ENCODE results near the gene ZSCAN5A.
"Not testable (repeated sequence)": the region's sequence is repeated elsewhere in the genome, so short reads cannot be mapped to it uniquely, and the experiment has no call there.

Gene ZSCAN5A

GRCh38 chr19:56282809-56283208, 31.8 kb downstream of the ZSCAN5A start:
- no peak overlapping the region for H3K27ac ChIP-seq (ENCODE audit: insufficient read depth, low read length, poor library complexity, severe bottlenecking)
- no peaks in the 10 kb centered on the region for H3K9me3 ChIP-seq (ENCODE audit: control insufficient read depth, low read length)
- no peaks in the 10 kb centered on the region for H3K27me3 ChIP-seq (replicated peaks; ENCODE audit: control insufficient read depth, insufficient read depth, low read length, poor library complexity, severe bottlenecking)
- no peak for DNase-seq
- H3K4me1 ChIP-seq (ENCODE audit: control insufficient read depth, insufficient read depth, low read length, poor library complexity, severe bottlenecking): no peaks in the 10 kb centered on the region
- no peaks in the 10 kb centered on the region for H3K36me3 ChIP-seq (ENCODE audit: control insufficient read depth, insufficient read depth, low read length)
- no peak overlapping the region for H3K4me3 ChIP-seq (ENCODE audit: insufficient read depth, low read depth, low read length, poor library complexity, severe bottlenecking)

DNA sequence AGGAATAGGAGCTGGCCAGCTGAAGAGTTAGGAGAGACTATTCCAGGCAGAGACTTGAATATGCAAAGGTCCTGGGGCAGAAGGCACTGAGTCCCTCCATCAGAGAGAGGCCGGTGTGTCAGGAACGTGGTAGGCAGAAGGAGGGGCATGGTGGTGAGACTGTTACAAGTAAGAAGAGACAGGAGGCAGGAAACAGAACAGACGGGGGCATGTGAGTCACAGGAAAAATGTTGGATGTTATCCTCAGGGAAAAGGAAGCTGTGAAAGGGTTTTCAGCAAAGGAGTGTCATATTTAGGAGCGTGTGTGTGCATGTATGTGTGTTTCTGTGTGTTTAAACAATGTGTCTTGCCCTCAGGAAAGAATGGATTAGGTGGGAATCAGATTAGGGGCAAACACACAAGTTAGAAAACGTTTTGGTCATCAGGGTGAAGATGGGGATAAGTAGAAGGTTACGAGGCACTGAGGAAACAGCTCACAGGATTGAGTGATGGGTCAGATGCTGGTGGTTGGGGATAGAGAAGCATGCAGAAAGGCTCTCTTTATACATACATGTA, 41.0 kb downstream of the ZSCAN5A start:
- Histone ChIP-seq H3K4me3 (ENCODE audit: insufficient read depth, low read depth, low read length, poor library complexity, severe bottlenecking) (no peak overlapping the region), H3K27ac (ENCODE audit: insufficient read depth, low read length, poor library complexity, severe bottlenecking) (no peak overlapping the region), H3K4me1 (ENCODE audit: control insufficient read depth, insufficient read depth, low read length, poor library complexity, severe bottlenecking) (no peaks in the 10 kb centered on the region), H3K9me3 (ENCODE audit: control insufficient read depth, low read length) (no peaks in the 10 kb centered on the region), H3K27me3 (replicated peaks; ENCODE audit: control insufficient read depth, insufficient read depth, low read length, poor library complexity, severe bottlenecking) (no peaks in the 10 kb centered on the region), H3K36me3 (ENCODE audit: control insufficient read depth, insufficient read depth, low read length) (no peaks in the 10 kb centered on the region)
- no peak for DNase-seq

- no peak for DNase-seq
- Histone ChIP-seq H3K4me3 (ENCODE audit: insufficient read depth, low read depth, low read length, poor library complexity, severe bottlenecking) (no peak within 1 kb of the TSS), H3K4me1 (ENCODE audit: control insufficient read depth, insufficient read depth, low read length, poor library complexity, severe bottlenecking) (no peaks in the 10 kb centered on the region), H3K36me3 (ENCODE audit: control insufficient read depth, insufficient read depth, low read length) (no peaks in the 10 kb centered on the region), H3K27ac (ENCODE audit: insufficient read depth, low read length, poor library complexity, severe bottlenecking) (no peak within 1 kb of the TSS), H3K27me3 (replicated peaks; ENCODE audit: control insufficient read depth, insufficient read depth, low read length, poor library complexity, severe bottlenecking) (no peaks in the 10 kb centered on the region), H3K9me3 (ENCODE audit: control insufficient read depth, low read length) (no peaks in the 10 kb centered on the region)
Measured at GRCh38 chr19:56272161-56272798, 42.4 kb downstream of the ZSCAN5A start, which contains the start of gene EDDM13. Gene EDDM13, plus strand, starts transcription at chr19:56272748. Its CDS starts 87 bp downstream, at chr19:56272835.

GRCh38 chr19:56271151-56271550, 43.5 kb downstream of the ZSCAN5A start:
- no peak overlapping the region for H3K27ac ChIP-seq (ENCODE audit: insufficient read depth, low read length, poor library complexity, severe bottlenecking)
- DNase-seq: no peak
- no peaks in the 10 kb centered on the region for H3K9me3 ChIP-seq (ENCODE audit: control insufficient read depth, low read length)
- H3K4me3 ChIP-seq (ENCODE audit: insufficient read depth, low read depth, low read length, poor library complexity, severe bottlenecking): no peak overlapping the region
- no peaks in the 10 kb centered on the region for H3K36me3 ChIP-seq (ENCODE audit: control insufficient read depth, insufficient read depth, low read length)
- no peaks in the 10 kb centered on the region for H3K27me3 ChIP-seq (replicated peaks; ENCODE audit: control insufficient read depth, insufficient read depth, low read length, poor library complexity, severe bottlenecking)
- H3K4me1 ChIP-seq (ENCODE audit: control insufficient read depth, insufficient read depth, low read length, poor library complexity, severe bottlenecking): no peaks in the 10 kb centered on the region

DNA sequence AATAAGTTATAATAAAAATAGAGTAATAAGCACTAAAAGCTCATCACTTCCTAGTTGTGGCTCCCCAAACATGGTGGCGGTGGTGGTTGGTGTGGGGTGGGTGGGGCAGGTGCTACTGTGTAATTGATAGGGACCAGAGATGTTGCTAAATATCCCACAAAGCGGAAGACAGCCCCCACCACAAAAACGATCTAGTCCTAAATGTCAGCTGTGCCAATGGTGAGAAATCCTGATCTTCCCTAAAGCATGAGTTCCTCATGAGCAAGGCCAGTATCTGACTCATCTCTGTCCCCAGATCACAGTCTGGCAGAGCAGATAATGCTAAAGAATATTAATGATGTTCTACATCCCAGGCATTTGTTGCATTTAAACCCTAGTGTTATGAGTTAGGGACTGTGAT, 44.0 kb downstream of the ZSCAN5A start:
- Histone ChIP-seq H3K27ac (ENCODE audit: insufficient read depth, low read length, poor library complexity, severe bottlenecking) (no peak overlapping the region), H3K9me3 (ENCODE audit: control insufficient read depth, low read length) (no peaks in the 10 kb centered on the region), H3K27me3 (replicated peaks; ENCODE audit: control insufficient read depth, insufficient read depth, low read length, poor library complexity, severe bottlenecking) (no peaks in the 10 kb centered on the region), H3K36me3 (ENCODE audit: control insufficient read depth, insufficient read depth, low read length) (no peaks in the 10 kb centered on the region), H3K4me3 (ENCODE audit: insufficient read depth, low read depth, low read length, poor library complexity, severe bottlenecking) (no peak overlapping the region), H3K4me1 (ENCODE audit: control insufficient read depth, insufficient read depth, low read length, poor library complexity, severe bottlenecking) (no peaks in the 10 kb centered on the region)
- no peak for DNase-seq

- H3K9me3 ChIP-seq (ENCODE audit: control insufficient read depth, low read length): no peaks in the 10 kb centered on the region
- H3K27ac ChIP-seq (ENCODE audit: insufficient read depth, low read length, poor library complexity, severe bottlenecking): no peak overlapping the region
- H3K4me1 ChIP-seq (ENCODE audit: control insufficient read depth, insufficient read depth, low read length, poor library complexity, severe bottlenecking): no peaks in the 10 kb centered on the region
- no peaks in the 10 kb centered on the region for H3K36me3 ChIP-seq (ENCODE audit: control insufficient read depth, insufficient read depth, low read length)
- H3K27me3 ChIP-seq (replicated peaks; ENCODE audit: control insufficient read depth, insufficient read depth, low read length, poor library complexity, severe bottlenecking): no peaks in the 10 kb centered on the region
- no peak for DNase-seq
- H3K4me3 ChIP-seq (ENCODE audit: insufficient read depth, low read depth, low read length, poor library complexity, severe bottlenecking): no peak overlapping the region
Measured at GRCh38 chr19:56269348-56269747, 45.3 kb downstream of the ZSCAN5A start.

DNA sequence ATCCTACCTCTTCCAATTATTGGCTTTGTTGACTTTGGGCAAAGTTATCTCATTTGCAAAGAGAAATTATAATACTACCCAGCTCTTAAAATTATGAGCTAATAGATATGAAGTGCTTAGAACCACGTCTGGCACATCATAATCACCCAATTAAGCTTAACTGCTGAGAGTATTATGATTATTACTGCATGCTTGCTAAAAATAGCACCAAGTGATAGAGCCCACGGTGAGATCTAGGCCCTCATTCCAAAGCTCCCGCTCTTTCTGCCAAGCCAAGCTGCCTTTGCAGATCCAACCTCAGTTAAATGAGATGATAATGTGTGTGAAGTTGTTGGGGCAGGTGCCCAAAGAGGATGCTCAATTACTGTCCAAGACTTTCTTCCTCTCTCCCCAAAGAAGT, 48.6 kb downstream of the ZSCAN5A start:
- DNase-seq: no peak
- H3K27me3 ChIP-seq (replicated peaks; ENCODE audit: control insufficient read depth, insufficient read depth, low read length, poor library complexity, severe bottlenecking): no peaks in the 10 kb centered on the region
- H3K4me3 ChIP-seq (ENCODE audit: insufficient read depth, low read depth, low read length, poor library complexity, severe bottlenecking): no peak overlapping the region

GRCh38 chr19:56263319-56263718, 51.3 kb downstream of the ZSCAN5A start:
- no peaks in the 10 kb centered on the region for H3K36me3 ChIP-seq (ENCODE audit: control insufficient read depth, insufficient read depth, low read length)
- H3K9me3 ChIP-seq (ENCODE audit: control insufficient read depth, low read length): no peaks in the 10 kb centered on the region
- DNase-seq: no peak
- H3K27me3 ChIP-seq (replicated peaks; ENCODE audit: control insufficient read depth, insufficient read depth, low read length, poor library complexity, severe bottlenecking): no peaks in the 10 kb centered on the region
- no peak overlapping the region for H3K4me3 ChIP-seq (ENCODE audit: insufficient read depth, low read depth, low read length, poor library complexity, severe bottlenecking)
- no peak overlapping the region for H3K27ac ChIP-seq (ENCODE audit: insufficient read depth, low read length, poor library complexity, severe bottlenecking)
- H3K4me1 ChIP-seq (ENCODE audit: control insufficient read depth, insufficient read depth, low read length, poor library complexity, severe bottlenecking): no peaks in the 10 kb centered on the region

More for the DNA sequence above, 48.6 kb downstream of the ZSCAN5A start:
- H3K27ac ChIP-seq (ENCODE audit: insufficient read depth, low read length, poor library complexity, severe bottlenecking): no peak overlapping the region
- H3K4me1 ChIP-seq (ENCODE audit: control insufficient read depth, insufficient read depth, low read length, poor library complexity, severe bottlenecking): no peaks in the 10 kb centered on the region
- H3K9me3 ChIP-seq (ENCODE audit: control insufficient read depth, low read length): no peaks in the 10 kb centered on the region
- H3K36me3 ChIP-seq (ENCODE audit: control insufficient read depth, insufficient read depth, low read length): no peaks in the 10 kb centered on the region

DNA sequence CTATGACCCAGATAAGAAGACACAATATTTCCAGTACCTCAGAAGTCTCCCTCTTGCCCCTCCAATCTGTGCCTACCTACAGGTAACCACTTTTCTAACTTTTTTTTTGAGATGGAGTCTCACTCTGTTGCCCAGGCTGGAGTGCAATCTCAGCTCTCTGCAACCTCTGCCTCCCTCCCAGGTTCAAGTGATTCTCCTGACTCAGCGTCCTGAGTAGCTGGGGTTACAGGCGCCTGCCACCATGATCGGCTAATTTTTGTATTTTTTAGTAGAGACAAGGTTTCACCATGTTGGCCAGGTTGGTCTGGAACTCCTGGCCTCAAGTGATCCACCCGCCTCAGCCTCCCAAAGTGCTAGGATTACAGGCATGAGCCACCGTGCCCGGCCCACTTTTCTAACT, 52.7 kb downstream of the ZSCAN5A start:
- H3K36me3 ChIP-seq (ENCODE audit: control insufficient read depth, insufficient read depth, low read length); H3K9me3 ChIP-seq (ENCODE audit: control insufficient read depth, low read length); H3K4me1 ChIP-seq (ENCODE audit: control insufficient read depth, insufficient read depth, low read length, poor library complexity, severe bottlenecking); DNase-seq; H3K27me3 ChIP-seq (replicated peaks; ENCODE audit: control insufficient read depth, insufficient read depth, low read length, poor library complexity, severe bottlenecking); H3K27ac ChIP-seq (ENCODE audit: insufficient read depth, low read length, poor library complexity, severe bottlenecking); H3K4me3 ChIP-seq (ENCODE audit: insufficient read depth, low read depth, low read length, poor library complexity, severe bottlenecking): not testable (repeated sequence)

GRCh38 chr19:56261145-56261544, 53.5 kb downstream of the ZSCAN5A start:
- no peak for DNase-seq

More at GRCh38 chr19:56261145-56261544, 53.5 kb downstream of the ZSCAN5A start:
- Histone ChIP-seq H3K4me3 (ENCODE audit: insufficient read depth, low read depth, low read length, poor library complexity, severe bottlenecking) (no peak overlapping the region), H3K9me3 (ENCODE audit: control insufficient read depth, low read length) (no peaks in the 10 kb centered on the region), H3K4me1 (ENCODE audit: control insufficient read depth, insufficient read depth, low read length, poor library complexity, severe bottlenecking) (no peaks in the 10 kb centered on the region), H3K36me3 (ENCODE audit: control insufficient read depth, insufficient read depth, low read length) (no peaks in the 10 kb centered on the region), H3K27ac (ENCODE audit: insufficient read depth, low read length, poor library complexity, severe bottlenecking) (no peak overlapping the region), H3K27me3 (replicated peaks; ENCODE audit: control insufficient read depth, insufficient read depth, low read length, poor library complexity, severe bottlenecking) (no peaks in the 10 kb centered on the region)
